Tibial artery (tissue), 4 donors: ENCODE data around the gene CBARP.

Source experiments
- DNase-seq, 2 donors: peaks; one replicate each; pipeline ENCODE4 v3.0.0-alpha.2; 2019
- H3K27ac ChIP-seq, 2 donors: fragments of 200-600 bp; sonication (generic) in 1 of 2; 1 replicate in 1 of 2; 2 replicates in 1 of 2; pipeline ENCODE4 v1.5.1; 2018 to 2019; ENCODE audit warnings: mild to moderate bottlenecking in 1 of 2
- H3K27me3 ChIP-seq, 2 donors: fragments of 200-600 bp; sonication (generic) in 1 of 2; one replicate each; pipeline versions ENCODE4 v1.5.1 to v1.6.0; 2016 to 2019
- H3K36me3 ChIP-seq, 3 donors: fragments of 200-600 bp; sonication (generic) in 2 of 3; one replicate each; pipeline ENCODE4 v1.5.1; 2016 to 2019; ENCODE audit warnings: mild to moderate bottlenecking in 2 of 3
- H3K4me1 ChIP-seq, 4 donors: fragments of 200-600 bp; sonication (generic) in 2 of 4; 1 replicate in 3 of 4; 2 replicates in 1 of 4; pipeline ENCODE4 v1.5.1; 2016 to 2019
- H3K4me3 ChIP-seq, 2 donors: fragments of 200-600 bp; sonication (generic) in 1 of 2; 1 replicate in 1 of 2; 2 replicates in 1 of 2; pipeline ENCODE4 v1.5.1; 2018 to 2019; ENCODE audit warnings: mild to moderate bottlenecking in 2 of 2
- H3K9me3 ChIP-seq, 3 donors: fragments of 200-600 bp; sonication (generic) in 1 of 3; one replicate each; pipeline ENCODE4 v1.5.1; 2016 to 2019
- CTCF ChIP-seq, 2 experiments: fragments of 200-600 bp in 1 of 2; fragments of 450-650 bp in 1 of 2; IDR thresholded peaks; one replicate each; pipeline ENCODE4 v1.5.1; 2017 to 2019; ENCODE audit warnings: antibody characterized with exemption in 2 of 2, mild to moderate bottlenecking in 1 of 2, moderate library complexity in 1 of 2
- intact Hi-C: fragments of 100-400 bp; cut with DNase I; formaldehyde crosslinking; loops from one replicate; pipeline ENCODE4 v1.15.0; 2023; ENCODE audit warnings: low total_unique reads

The CBARP gene

GRCh38 chr19:1254081-1254527 is 16.3 kb upstream of the CBARP start:
- DNase-seq: no peak
- intact Hi-C loops: no loop called here
- peak overlapping the region; percentile 98 for H3K27ac ChIP-seq
- peak overlapping the region; percentile 67 to 94 for H3K4me3 ChIP-seq
- H3K9me3 ChIP-seq: no peaks in the 10 kb centered on the region
- peaks cover 7 to 66% (median 60%) of the 10 kb centered on the region in 4 donors for H3K4me1 ChIP-seq
- H3K27me3 ChIP-seq: no peaks in the 10 kb centered on the region
- no peak for TF ChIP-seq CTCF (IDR thresholded peaks at IDR 0.05)
- H3K36me3 ChIP-seq: peaks cover 38 to 65% (median 56%) of the 10 kb centered on the region in 3 donors

GRCh38 chr19:1253514-1254080 is 15.8 kb upstream of the CBARP start:
- Histone ChIP-seq H3K36me3 (peaks cover 38 to 64% (median 56%) of the 10 kb centered on the region in 3 donors), H3K27ac (peak overlapping the region; percentile 98), H3K4me1 (peaks cover 7 to 61% (median 54%) of the 10 kb centered on the region in 4 donors), H3K9me3 (no peaks in the 10 kb centered on the region), H3K27me3 (no peaks in the 10 kb centered on the region), H3K4me3 (peak overlapping the region; percentile 67 to 94)
- peak in 1 of 2 donors; percentile 28 for DNase-seq
- no peak for TF ChIP-seq CTCF (IDR thresholded peaks at IDR 0.05)
- intact Hi-C loops: no loop called here

- peak overlapping the region; percentile 98 for H3K27ac ChIP-seq
- H3K4me3 ChIP-seq: peak overlapping the region; percentile 67 to 94
- DNase-seq: peak; percentile 95 to 98
- intact Hi-C loops: no loop called here
- H3K9me3 ChIP-seq: no peaks in the 10 kb centered on the region
- H3K27me3 ChIP-seq: no peaks in the 10 kb centered on the region
- H3K4me1 ChIP-seq: peaks cover 7 to 59% (median 52%) of the 10 kb centered on the region in 4 donors
- H3K36me3 ChIP-seq: peaks cover 38 to 57% (median 52%) of the 10 kb centered on the region in 3 donors
- peak in 1 of 2 experiments; percentile 40 for TF ChIP-seq CTCF (IDR thresholded peaks at IDR 0.05)
These were observed 15.2 kb upstream of the CBARP start for GRCh38 chr19:1252821-1253513.

GRCh38 chr19:1252221-1252820 is 14.5 kb upstream of the CBARP start:
- no peak for TF ChIP-seq CTCF (IDR thresholded peaks at IDR 0.05)
- H3K9me3 ChIP-seq: no peaks in the 10 kb centered on the region
- intact Hi-C loops: no loop called here
- peaks cover 7 to 60% (median 52%) of the 10 kb centered on the region in 4 donors for H3K4me1 ChIP-seq
- peaks cover 36 to 51% (median 46%) of the 10 kb centered on the region in 3 donors for H3K36me3 ChIP-seq
- DNase-seq: peak; percentile 95 to 98
- H3K27ac ChIP-seq: peak overlapping the region; percentile 98
- H3K4me3 ChIP-seq: peak overlapping the region; percentile 67 to 94
- no peaks in the 10 kb centered on the region for H3K27me3 ChIP-seq

- DNase-seq: peak; percentile 84 to 89
- H3K36me3 ChIP-seq: peaks cover 29 to 46% (median 38%) of the 10 kb centered on the region in 3 donors
- no peaks in the 10 kb centered on the region for H3K27me3 ChIP-seq
- no peaks in the 10 kb centered on the region for H3K9me3 ChIP-seq
- intact Hi-C loops: no loop called here
- H3K4me1 ChIP-seq: peaks cover 7 to 62% (median 51%) of the 10 kb centered on the region in 4 donors
- H3K4me3 ChIP-seq: peak overlapping the region; percentile 67 to 94
- peak overlapping the region; percentile 98 for H3K27ac ChIP-seq
- TF ChIP-seq CTCF (IDR thresholded peaks at IDR 0.05): no peak
These were observed 13.8 kb upstream of the CBARP start for GRCh38 chr19:1251330-1252220.
